Measurements from ENCODE around the gene MKI67.
A peak's percentile ranks its signal among the peaks of the same experiment; 100 is the strongest.

Gene MKI67

GRCh38 chr10:128058106-128058749, 68.0 kb downstream of the MKI67 start:
- FAIRE-seq (no peak), DNase-seq (ENCODE audit: insufficient read length, low spot score) (no peak)

GRCh38 chr10:128056303-128057050, 69.7 kb downstream of the MKI67 start:
- no peak for DNase-seq (ENCODE audit: insufficient read length, low spot score)
- no peak for FAIRE-seq

GRCh38 chr10:128055061-128055868, 71.0 kb downstream of the MKI67 start:
- DNase-seq (ENCODE audit: insufficient read length, low spot score) = no peak
- FAIRE-seq = no peak

GRCh38 chr10:128054163-128054970, 71.9 kb downstream of the MKI67 start:
- DNase-seq (ENCODE audit: insufficient read length, low spot score) = no peak
- no peak for FAIRE-seq

GRCh38 chr10:128053356-128053755, 72.9 kb downstream of the MKI67 start:
- DNase-seq (ENCODE audit: insufficient read length, low spot score) (no peak), FAIRE-seq (no peak)

GRCh38 chr10:128052696-128053095, 73.5 kb downstream of the MKI67 start:
- no peak for FAIRE-seq
- DNase-seq (ENCODE audit: insufficient read length, low spot score) = no peak

GRCh38 chr10:128051548-128051947, 74.7 kb downstream of the MKI67 start:
- DNase-seq (ENCODE audit: insufficient read length, low spot score) = no peak
- no peak for FAIRE-seq

- no peak for DNase-seq (ENCODE audit: insufficient read length, low spot score)
- no peak for FAIRE-seq
Measured at GRCh38 chr10:128050936-128051335, 75.3 kb downstream of the MKI67 start.

GRCh38 chr10:128050121-128050516, 76.1 kb downstream of the MKI67 start:
- FAIRE-seq = no peak

GRCh38 chr10:128049226-128050120, 76.8 kb downstream of the MKI67 start:
- no peak for DNase-seq (ENCODE audit: insufficient read length, low spot score)
- no peak for FAIRE-seq

More at GRCh38 chr10:128050121-128050516, 76.1 kb downstream of the MKI67 start:
- DNase-seq (ENCODE audit: insufficient read length, low spot score) = no peak

- DNase-seq (ENCODE audit: insufficient read length, low spot score) (no peak), FAIRE-seq (no peak)
Measured at GRCh38 chr10:128048819-128049210, 77.4 kb downstream of the MKI67 start.

GRCh38 chr10:128047991-128048818, 78.0 kb downstream of the MKI67 start:
- FAIRE-seq (peak; percentile 94), DNase-seq (ENCODE audit: insufficient read length, low spot score) (no peak)

GRCh38 chr10:128047351-128047750, 78.9 kb downstream of the MKI67 start:
- FAIRE-seq (peak; percentile 90), DNase-seq (ENCODE audit: insufficient read length, low spot score) (peak; percentile 95)

- no peak for DNase-seq (ENCODE audit: insufficient read length, low spot score)
- no peak for FAIRE-seq
Measured at GRCh38 chr10:128046953-128047290, 79.3 kb downstream of the MKI67 start.

Data from GM19239 (cell line).